K562 (cell line): ENCODE data around the gene ACER3. TPM values are rescaled to one million over a fixed set of nuclear protein-coding genes. Genes with fewer than 3 reads are reported as not detected.

Source experiments
- ATAC-seq: fragments of 200-7000 bp; cut with Tn5 transposase; 3 replicates; pipeline ENCODE4 v1.9.1; 2020; ENCODE audit warnings: moderate library complexity
- BruUV-seq: library from RNA; stranded (reverse); fragments of 400-500 nt; replicated peaks from 2 replicates; lab custom pipeline; 2021; lab: Mats Ljungman, UMichigan
- CTCF ChIA-PET: fragments of 300-600 bp; formaldehyde crosslinking; extraction: SDS; loops from one replicate; lab custom pipeline; 2021; ENCODE audit warnings: low intra/inter-chr PET ratio; lab: Yijun Ruan, JAX
- POLR2A ChIA-PET: fragments of 300-600, 350-650 bp; sonication (Branson Sonifier 250); formaldehyde crosslinking; extraction: SDS; loops from one replicate; lab custom pipeline; 2021; ENCODE audit warnings: antibody characterized with exemption, inconsistent platforms; lab: Yijun Ruan, JAX
- DNase-seq, 4 experiments: peaks; one replicate each; pipeline versions ENCODE4 v3.0.0 to v3.0.0-alpha.2; 2011 to 2018; ENCODE audit warnings: low spot score in 3 of 4, mixed read lengths in 3 of 4; ENCODE audit errors: extremely low read depth in 1 of 4
- FAIRE-seq: peaks from 2 replicates; lab custom pipeline; 2011; peaks lifted over from hg19 to GRCh38; lab: Jason Lieb, UNC
- H2AFZ ChIP-seq: 2 replicates; pipeline ENCODE4 v1.6.0; 2011; ENCODE audit warnings: low read depth, low read length, control low read depth, inconsistent platforms
- H3K27ac ChIP-seq: fragments of 200-600 bp; 3 replicates; pipeline ENCODE4 v1.8.0; 2011; ENCODE audit warnings: low read depth, mild to moderate bottlenecking, control low read depth, inconsistent platforms, low read length, moderate library complexity, mixed read lengths; ENCODE audit errors: extremely low read depth
- H3K27me3 ChIP-seq, 2 experiments: fragments of 300-600 bp in 1 of 2; 2 replicates in 1 of 2; 3 replicates in 1 of 2; pipeline versions ENCODE4 v1.6.0 to v1.8.0; 2011; ENCODE audit warnings: inconsistent platforms in 2 of 2, low read length in 2 of 2, mild to moderate bottlenecking in 1 of 2, mixed read lengths in 1 of 2, moderate library complexity in 1 of 2; ENCODE audit not compliant: control insufficient read depth in 2 of 2, insufficient read depth in 2 of 2
- H3K36me3 ChIP-seq: fragments of 300-600 bp; 3 replicates; pipeline ENCODE4 v1.8.0; 2011; ENCODE audit warnings: mild to moderate bottlenecking, low read length, inconsistent platforms; ENCODE audit not compliant: control insufficient read depth, insufficient read depth
- H3K4me1 ChIP-seq, 2 experiments: fragments of 200-600 bp in 1 of 2; replicated peaks in 1 of 2; 2 replicates in 1 of 2; 3 replicates in 1 of 2; pipeline versions ENCODE4 v1.5.1 to v1.8.0; 2011; ENCODE audit warnings: inconsistent platforms in 2 of 2, low read length in 2 of 2, mild to moderate bottlenecking in 1 of 2, mixed read lengths in 1 of 2, moderate library complexity in 1 of 2; ENCODE audit not compliant: control insufficient read depth in 2 of 2, insufficient read depth in 2 of 2
- H3K4me2 ChIP-seq: 2 replicates; pipeline ENCODE4 v1.6.1; 2011; ENCODE audit warnings: low read length, control low read depth, inconsistent platforms, mixed read lengths; ENCODE audit not compliant: insufficient read depth
- H3K4me3 ChIP-seq: fragments of 200-600 bp; sonication (generic), shearing (Covaris generic); 2 replicates; pipeline ENCODE4 v1.5.1; 2016; ENCODE audit warnings: control low read depth, inconsistent platforms
- H3K79me2 ChIP-seq: fragments of 200-600 bp; 3 replicates; pipeline ENCODE4 v1.8.0; 2011; ENCODE audit warnings: low read length, inconsistent platforms; ENCODE audit not compliant: control insufficient read depth, insufficient read depth
- H3K9ac ChIP-seq, 2 experiments: 2 replicates each; pipeline versions ENCODE4 v1.6.0 to v1.6.1; 2011; ENCODE audit warnings: low read depth in 2 of 2, low read length in 2 of 2, control low read depth in 1 of 2, inconsistent platforms in 1 of 2, mild to moderate bottlenecking in 1 of 2, mixed read lengths in 1 of 2; ENCODE audit not compliant: insufficient read depth in 1 of 2
- H3K9me1 ChIP-seq: one replicate; pipeline ENCODE4 v1.6.0; 2011; ENCODE audit warnings: inconsistent platforms, mild to moderate bottlenecking, low read length, moderate library complexity; ENCODE audit not compliant: control insufficient read depth, insufficient read depth
- H3K9me3 ChIP-seq: replicated peaks from 2 replicates; pipeline ENCODE4 v1.5.1; 2011; ENCODE audit warnings: low read depth, low read length, inconsistent platforms; ENCODE audit not compliant: control insufficient read depth, insufficient read depth
- H4K20me1 ChIP-seq: replicated peaks from 2 replicates; pipeline ENCODE4 v1.6.1; 2011; ENCODE audit warnings: low read length, inconsistent platforms, mixed read lengths; ENCODE audit not compliant: control insufficient read depth, insufficient read depth
- HINFP ChIP-seq: fragments of 450-650 bp; conservative IDR thresholded peaks from 2 replicates; pipeline ENCODE4 v1.6.1; 2016; ENCODE audit warnings: missing genetic modification characterization, low read depth, mild to moderate bottlenecking, control low read depth, missing compliant biosample characterization
- KLF1 ChIP-seq: fragments of 450-650 bp; IDR thresholded peaks from 2 replicates; pipeline ENCODE4 v1.6.1; 2016; ENCODE audit warnings: missing genetic modification characterization, missing compliant biosample characterization
- MEF2D ChIP-seq: conservative IDR thresholded peaks from 2 replicates; pipeline ENCODE4 v1.6.1; 2016; ENCODE audit warnings: low read depth, missing genetic modification characterization, missing compliant biosample characterization
- PHB2 ChIP-seq: fragments of 450-650 bp; IDR thresholded peaks from 2 replicates; pipeline ENCODE4 v1.6.1; 2017; ENCODE audit warnings: low read depth
- PTRF ChIP-seq: fragments of 450-650 bp; IDR thresholded peaks from 2 replicates; pipeline ENCODE4 v1.6.1; 2016; ENCODE audit warnings: mild to moderate bottlenecking, missing genetic modification characterization, missing compliant biosample characterization
- SMAD3 ChIP-seq: fragments of 450-650 bp; formaldehyde crosslinking; conservative IDR thresholded peaks from 2 replicates; pipeline ENCODE4 v1.4.0; 2020; ENCODE audit warnings: mild to moderate bottlenecking
- SNAPC5 ChIP-seq: fragments of 250-450 bp; sonication (Bioruptor Pico); IDR thresholded peaks from 2 replicates; pipeline ENCODE4 v1.8.0; 2021; ENCODE audit warnings: moderate library complexity, mild to moderate bottlenecking, inconsistent platforms
- ZFP1 ChIP-seq: fragments of 450-650 bp; formaldehyde crosslinking; IDR thresholded peaks from 2 replicates; pipeline ENCODE4 v1.4.0; 2020; ENCODE audit warnings: mild to moderate bottlenecking, mixed read lengths
- ZNF133 ChIP-seq: fragments of 250-450 bp; sonication (Bioruptor Pico); IDR thresholded peaks from 2 replicates; pipeline ENCODE4 v1.4.0; 2020; ENCODE audit warnings: mild to moderate bottlenecking
- ZNF316 ChIP-seq: fragments of 450-650 bp; IDR thresholded peaks from 2 replicates; pipeline ENCODE4 v1.6.1; 2016
- WGBS: fragments of 100-300 bp; shearing (Covaris generic); methylation state at CpG from one replicate; pipeline ENCODE4 v1.1.6; 2016; ENCODE audit warnings: low coverage, mixed read lengths; ENCODE audit not compliant: insufficient coverage; ENCODE audit errors: missing lambda C conversion rate; 5-methylcytosine and 5-hydroxymethylcytosine counted together
- in situ Hi-C: fragments of 300-500 bp; cut with MboI; formaldehyde crosslinking; loops from 4 replicates; pipeline ENCODE4 v1.15.0; 2018; ENCODE audit warnings: inconsistent platforms, mixed read lengths
- intact Hi-C: fragments of 100-400 bp; cut with micrococcal nuclease; formaldehyde crosslinking; loops from 2 replicates; pipeline ENCODE4 v1.14.2; 2022
- polyA plus RNA-seq, 8 experiments: library from polyadenylated mRNA; depleted of rRNA in 4 of 8; stranded (reverse) in 5 of 8; unstranded in 3 of 8; fragments of >200 nt; fragmentation: Nextera tagmentation in 2 of 8; fragmentation: Illumina TruSeq in 1 of 8; extraction: Ambion mirVana in 2 of 8; extraction: Trizol in 1 of 8; gene quantifications; 2 replicates each; pipeline versions ENCODE4 v1.2.1 to v1.2.3, GENCODE V29; 2011 to 2014; ENCODE audit warnings: inconsistent platforms in 1 of 8, missing spikeins in 1 of 8
- total RNA-seq, 7 experiments: library from RNA; depleted of rRNA in 6 of 7; stranded (reverse); fragments of >200 nt in 6 of 7; fragmentation: Illumina TruSeq in 2 of 7; extraction: Trizol in 2 of 7; gene quantifications; 2 replicates each; pipeline versions ENCODE4 v1.2.1 to v1.2.3, GENCODE V29; 2011 to 2021; ENCODE audit warnings: low replicate concordance in 1 of 7
- TF ChIP-seq, protein P1 (sequence below): sonication (generic); formaldehyde crosslinking; IDR thresholded peaks from 2 replicates; pipeline ENCODE4 v1.8.0; 2022; ENCODE audit warnings: mild to moderate bottlenecking, missing genetic modification reagents, borderline replicate concordance
- TF ChIP-seq, protein P2 (sequence below), 3 experiments: fragments of 200-800 bp in 1 of 3; fragments of 250-450 bp in 1 of 3; fragments of 450-650 bp in 1 of 3; sonication (Bioruptor Pico) in 1 of 3; sonication (Bioruptor generic) in 1 of 3; formaldehyde crosslinking in 1 of 3; IDR thresholded peaks; 2 replicates each; pipeline versions ENCODE4 v1.6.1 to v1.8.0; 2016 to 2022; ENCODE audit warnings: mild to moderate bottlenecking in 2 of 3, missing genetic modification characterization in 2 of 3, missing compliant biosample characterization in 1 of 3, moderate library complexity in 1 of 3
- TF ChIP-seq, protein P3 (sequence below): sonication (generic); formaldehyde crosslinking; IDR thresholded peaks from 2 replicates; pipeline ENCODE4 v1.8.0; 2023; ENCODE audit warnings: mild to moderate bottlenecking, missing genetic modification reagents

The ACER3 gene
- total and polyA plus RNA-seq, 9 of the 15 experiments (the other 6 are each of a cell fraction or from before 2014, with no cell fraction given), result 2.0 to 23.8 (median 9.5) TPM

GRCh38 chr11:76811259-76811658 is 49.5 kb upstream of the ACER3 start:
- WGBS, result 70% methylated on average over 4 of the region's 4 CpGs
- ChIA-PET POLR2A (interaction anchor here (2.7 kb wide), 1 partner anchor 13 kb away, joined by 8 read pairs; no protein-coding TSS in a partner anchor), CTCF (interaction anchor here (5.9 kb wide), 1 partner anchor 107 kb away, joined by 54 read pairs; no protein-coding TSS in a partner anchor)
- FAIRE-seq (no peak), ATAC-seq (no peak), DNase-seq (no peak)
- Histone ChIP-seq H3K27me3 (no peaks in the 10 kb centered on the region), H3K9me3 (peaks cover 3% of the 10 kb centered on the region), H3K4me1 (peaks cover 6 to 13% of the 10 kb centered on the region in 2 experiments; a peak in 4 of 5 replicates), H4K20me1 (no peaks in the 10 kb centered on the region), H3K9ac (no peak overlapping the region), H3K9me1 (no peaks in the 10 kb centered on the region), H3K36me3 (no peaks in the 10 kb centered on the region), H3K27ac (no peak overlapping the region), H3K4me3 (no peak overlapping the region), H3K4me2 (no peak overlapping the region), H2AFZ (no peak overlapping the region), H3K79me2 (no peaks in the 10 kb centered on the region)
- no TSS peak for BruUV-seq
- intact Hi-C loops, result no loop called here
- in situ Hi-C loops, result loop anchor here (5.0 kb wide), 1 partner anchor 106 kb away; no protein-coding TSS in a partner anchor
- TF ChIP-seq, protein P1, sequence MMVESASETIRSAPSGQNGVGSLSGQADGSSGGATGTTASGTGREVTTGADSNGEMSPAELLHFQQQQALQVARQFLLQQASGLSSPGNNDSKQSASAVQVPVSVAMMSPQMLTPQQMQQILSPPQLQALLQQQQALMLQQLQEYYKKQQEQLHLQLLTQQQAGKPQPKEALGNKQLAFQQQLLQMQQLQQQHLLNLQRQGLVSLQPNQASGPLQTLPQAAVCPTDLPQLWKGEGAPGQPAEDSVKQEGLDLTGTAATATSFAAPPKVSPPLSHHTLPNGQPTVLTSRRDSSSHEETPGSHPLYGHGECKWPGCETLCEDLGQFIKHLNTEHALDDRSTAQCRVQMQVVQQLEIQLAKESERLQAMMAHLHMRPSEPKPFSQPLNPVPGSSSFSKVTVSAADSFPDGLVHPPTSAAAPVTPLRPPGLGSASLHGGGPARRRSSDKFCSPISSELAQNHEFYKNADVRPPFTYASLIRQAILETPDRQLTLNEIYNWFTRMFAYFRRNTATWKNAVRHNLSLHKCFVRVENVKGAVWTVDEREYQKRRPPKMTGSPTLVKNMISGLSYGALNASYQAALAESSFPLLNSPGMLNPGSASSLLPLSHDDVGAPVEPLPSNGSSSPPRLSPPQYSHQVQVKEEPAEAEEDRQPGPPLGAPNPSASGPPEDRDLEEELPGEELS, result no peak
- TF ChIP-seq, protein P2, sequence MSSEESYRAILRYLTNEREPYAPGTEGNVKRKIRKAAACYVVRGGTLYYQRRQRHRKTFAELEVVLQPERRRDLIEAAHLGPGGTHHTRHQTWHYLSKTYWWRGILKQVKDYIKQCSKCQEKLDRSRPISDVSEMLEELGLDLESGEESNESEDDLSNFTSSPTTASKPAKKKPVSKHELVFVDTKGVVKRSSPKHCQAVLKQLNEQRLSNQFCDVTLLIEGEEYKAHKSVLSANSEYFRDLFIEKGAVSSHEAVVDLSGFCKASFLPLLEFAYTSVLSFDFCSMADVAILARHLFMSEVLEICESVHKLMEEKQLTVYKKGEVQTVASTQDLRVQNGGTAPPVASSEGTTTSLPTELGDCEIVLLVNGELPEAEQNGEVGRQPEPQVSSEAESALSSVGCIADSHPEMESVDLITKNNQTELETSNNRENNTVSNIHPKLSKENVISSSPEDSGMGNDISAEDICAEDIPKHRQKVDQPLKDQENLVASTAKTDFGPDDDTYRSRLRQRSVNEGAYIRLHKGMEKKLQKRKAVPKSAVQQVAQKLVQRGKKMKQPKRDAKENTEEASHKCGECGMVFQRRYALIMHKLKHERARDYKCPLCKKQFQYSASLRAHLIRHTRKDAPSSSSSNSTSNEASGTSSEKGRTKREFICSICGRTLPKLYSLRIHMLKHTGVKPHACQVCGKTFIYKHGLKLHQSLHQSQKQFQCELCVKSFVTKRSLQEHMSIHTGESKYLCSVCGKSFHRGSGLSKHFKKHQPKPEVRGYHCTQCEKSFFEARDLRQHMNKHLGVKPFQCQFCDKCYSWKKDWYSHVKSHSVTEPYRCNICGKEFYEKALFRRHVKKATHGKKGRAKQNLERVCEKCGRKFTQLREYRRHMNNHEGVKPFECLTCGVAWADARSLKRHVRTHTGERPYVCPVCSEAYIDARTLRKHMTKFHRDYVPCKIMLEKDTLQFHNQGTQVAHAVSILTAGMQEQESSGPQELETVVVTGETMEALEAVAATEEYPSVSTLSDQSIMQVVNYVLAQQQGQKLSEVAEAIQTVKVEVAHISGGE (CRISPR knock-in tag; IDR thresholded peaks at IDR 0.05), result no peak
- TF ChIP-seq KLF1, result no peak
- no peak for TF ChIP-seq SNAPC5 (CRISPR knock-in tag)
- TF ChIP-seq SMAD3, result no peak
- TF ChIP-seq PHB2, result no peak
- no peak for TF ChIP-seq ZNF133 (CRISPR knock-in tag)
- no peak for TF ChIP-seq ZFP1 (CRISPR knock-in tag)
- TF ChIP-seq, protein P3, sequence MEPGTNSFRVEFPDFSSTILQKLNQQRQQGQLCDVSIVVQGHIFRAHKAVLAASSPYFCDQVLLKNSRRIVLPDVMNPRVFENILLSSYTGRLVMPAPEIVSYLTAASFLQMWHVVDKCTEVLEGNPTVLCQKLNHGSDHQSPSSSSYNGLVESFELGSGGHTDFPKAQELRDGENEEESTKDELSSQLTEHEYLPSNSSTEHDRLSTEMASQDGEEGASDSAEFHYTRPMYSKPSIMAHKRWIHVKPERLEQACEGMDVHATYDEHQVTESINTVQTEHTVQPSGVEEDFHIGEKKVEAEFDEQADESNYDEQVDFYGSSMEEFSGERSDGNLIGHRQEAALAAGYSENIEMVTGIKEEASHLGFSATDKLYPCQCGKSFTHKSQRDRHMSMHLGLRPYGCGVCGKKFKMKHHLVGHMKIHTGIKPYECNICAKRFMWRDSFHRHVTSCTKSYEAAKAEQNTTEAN (CRISPR knock-in tag), result no peak
- peak; percentile 89 for TF ChIP-seq PTRF (tag)
- TF ChIP-seq HINFP (tag), result peak; percentile 68; the same call in 1 of the 2 replicates
- no peak for TF ChIP-seq ZNF316
- 0 out of 2 replicates have a peak, but pooled peaks have one; percentile 51 for TF ChIP-seq MEF2D
